ENCODE results near the gene FRRS1.
"Not testable (repeated sequence)": the region's sequence is repeated elsewhere in the genome, so short reads cannot be mapped to it uniquely, and the experiment has no call there.

Gene FRRS1

GRCh38 chr1:99766378-99766800 lies at the start of gene FRRS1:
FRRS1 (minus strand) TSS chr1:99766635; CDS start chr1:99748768, 17,867 bp downstream.
- in situ Hi-C loops (cut with HindIII; ENCODE audit: low sequenced_read_pairs) = no loop called here

GRCh38 chr1:99814373-99814900 lies 48.0 kb upstream of the FRRS1 start:
- in situ Hi-C loops (cut with HindIII; ENCODE audit: low sequenced_read_pairs) = no loop called here

GRCh38 chr1:99811747-99812146 lies 45.3 kb upstream of the FRRS1 start:
- in situ Hi-C loops (cut with HindIII; ENCODE audit: low sequenced_read_pairs) = no loop called here

- in situ Hi-C loops (cut with HindIII; ENCODE audit: low sequenced_read_pairs) = no loop called here
These were observed 44.6 kb upstream of the FRRS1 start for GRCh38 chr1:99811075-99811474.

GRCh38 chr1:99808391-99809115 lies 42.1 kb upstream of the FRRS1 start:
- in situ Hi-C loops (cut with HindIII; ENCODE audit: low sequenced_read_pairs) = no loop called here

GRCh38 chr1:99806882-99807281 lies 40.4 kb upstream of the FRRS1 start:
- in situ Hi-C loops (cut with HindIII; ENCODE audit: low sequenced_read_pairs) = no loop called here

GRCh38 chr1:99801584-99801983 lies 35.1 kb upstream of the FRRS1 start:
- in situ Hi-C loops (cut with HindIII; ENCODE audit: low sequenced_read_pairs) = no loop called here

GRCh38 chr1:99793861-99794260 lies 27.4 kb upstream of the FRRS1 start:
- in situ Hi-C loops (cut with HindIII; ENCODE audit: low sequenced_read_pairs) = not testable (repeated sequence)

- in situ Hi-C loops (cut with HindIII; ENCODE audit: low sequenced_read_pairs) = no loop called here
These were observed 23.3 kb upstream of the FRRS1 start for GRCh38 chr1:99789715-99790114.

GRCh38 chr1:99788896-99789295 lies 22.5 kb upstream of the FRRS1 start:
- in situ Hi-C loops (cut with HindIII; ENCODE audit: low sequenced_read_pairs) = no loop called here

- in situ Hi-C loops (cut with HindIII; ENCODE audit: low sequenced_read_pairs) = no loop called here
These were observed 20.5 kb upstream of the FRRS1 start for GRCh38 chr1:99786751-99787501.

GRCh38 chr1:99784809-99785255 lies 18.4 kb upstream of the FRRS1 start:
- in situ Hi-C loops (cut with HindIII; ENCODE audit: low sequenced_read_pairs) = no loop called here

GRCh38 chr1:99784143-99784542 lies 17.7 kb upstream of the FRRS1 start:
- in situ Hi-C loops (cut with HindIII; ENCODE audit: low sequenced_read_pairs) = no loop called here

GRCh38 chr1:99782920-99783319 lies 16.5 kb upstream of the FRRS1 start:
- in situ Hi-C loops (cut with HindIII; ENCODE audit: low sequenced_read_pairs) = no loop called here

GRCh38 chr1:99782397-99782796 lies 16.0 kb upstream of the FRRS1 start:
- in situ Hi-C loops (cut with HindIII; ENCODE audit: low sequenced_read_pairs) = no loop called here

- in situ Hi-C loops (cut with HindIII; ENCODE audit: low sequenced_read_pairs) = no loop called here
These were observed 15.4 kb upstream of the FRRS1 start for GRCh38 chr1:99781798-99782197.

- in situ Hi-C loops (cut with HindIII; ENCODE audit: low sequenced_read_pairs) = no loop called here
These were observed 11.3 kb upstream of the FRRS1 start for GRCh38 chr1:99777752-99778151.

- in situ Hi-C loops (cut with HindIII; ENCODE audit: low sequenced_read_pairs) = no loop called here
These were observed 9.7 kb upstream of the FRRS1 start for GRCh38 chr1:99776120-99776519.

- in situ Hi-C loops (cut with HindIII; ENCODE audit: low sequenced_read_pairs) = no loop called here
These were observed 6.4 kb upstream of the FRRS1 start for GRCh38 chr1:99772809-99773208.

GRCh38 chr1:99771513-99771918 lies 5.1 kb upstream of the FRRS1 start:
- in situ Hi-C loops (cut with HindIII; ENCODE audit: low sequenced_read_pairs) = no loop called here

- in situ Hi-C loops (cut with HindIII; ENCODE audit: low sequenced_read_pairs) = no loop called here
These were observed 2.2 kb upstream of the FRRS1 start for GRCh38 chr1:99768524-99769245.

All from DLD1 (cell line).